ENCODE measurements around the gene NDUFA8.

NDUFA8 gene

DNA sequence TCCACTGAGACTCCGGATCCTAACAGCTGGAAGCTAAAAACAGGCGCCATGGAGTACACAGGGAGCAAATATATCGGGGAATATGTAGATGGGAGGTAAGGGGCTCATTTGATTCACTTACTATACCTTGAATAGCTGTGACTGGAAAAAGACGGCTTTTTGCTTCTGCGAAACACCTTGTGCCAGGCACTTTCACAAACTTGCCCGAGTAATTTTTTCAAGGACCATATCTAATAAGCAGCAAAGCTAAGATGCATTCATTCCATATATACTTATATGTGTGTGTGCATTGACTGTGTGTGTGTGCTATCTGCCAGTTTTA lies 307 bp upstream of the NDUFA8 start:
- Histone ChIP-seq H3K79me2 (ENCODE audit: control insufficient read depth, insufficient read depth, low read length, unreplicated experiment) (peaks cover 37% of the 10 kb centered on the region), H2AFZ (ENCODE audit: low read length, unreplicated experiment) (peak overlapping the region; percentile 48), H3K4me1 (ENCODE audit: control insufficient read depth, insufficient read depth, low read length, unreplicated experiment) (peaks cover 5% of the 10 kb centered on the region), H3K27ac (ENCODE audit: low read depth, low read length) (no peak overlapping the region), H3K27me3 (ENCODE audit: insufficient read depth, low read length) (peaks cover 19% of the 10 kb centered on the region; the same call in 1 of the 2 replicates), H3K4me3 (ENCODE audit: low read depth, low read length) (peak overlapping the region; percentile 91), H3K36me3 (ENCODE audit: insufficient read depth, low read length) (no peaks in the 10 kb centered on the region)

DNA sequence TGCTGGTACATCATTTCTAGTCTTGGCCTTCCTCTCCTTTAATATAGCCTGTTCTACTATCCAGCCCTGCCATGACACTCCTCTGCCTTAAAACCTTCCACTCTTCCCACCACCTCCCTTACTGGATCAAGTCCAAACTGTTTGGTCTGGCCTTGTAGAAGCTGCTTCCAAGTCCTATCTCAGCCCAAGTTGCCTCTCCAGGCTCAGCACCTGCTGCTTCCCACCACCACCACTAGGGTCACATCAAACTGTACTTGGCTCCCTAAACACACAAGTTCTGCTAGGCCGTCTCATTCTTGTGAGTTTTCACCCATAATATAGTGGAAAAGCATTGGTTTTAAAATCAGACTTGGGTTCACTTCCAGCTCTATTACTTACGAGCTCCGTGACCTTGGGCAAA lies 1.4 kb downstream of the NDUFA8 start:
- peaks cover 5% of the 10 kb centered on the region for H3K4me1 ChIP-seq (ENCODE audit: control insufficient read depth, insufficient read depth, low read length, unreplicated experiment)
- H3K4me3 ChIP-seq (ENCODE audit: low read depth, low read length) = no peak overlapping the region; the same call in 1 of the 2 replicates
- peaks cover 50% of the 10 kb centered on the region for H3K79me2 ChIP-seq (ENCODE audit: control insufficient read depth, insufficient read depth, low read length, unreplicated experiment)
- no peak overlapping the region for H2AFZ ChIP-seq (ENCODE audit: low read length, unreplicated experiment)
- peaks cover 11% of the 10 kb centered on the region; the same call in 1 of the 2 replicates for H3K27me3 ChIP-seq (ENCODE audit: insufficient read depth, low read length)
- no peak overlapping the region for H3K27ac ChIP-seq (ENCODE audit: low read depth, low read length)
- H3K36me3 ChIP-seq (ENCODE audit: insufficient read depth, low read length) = no peaks in the 10 kb centered on the region

DNA sequence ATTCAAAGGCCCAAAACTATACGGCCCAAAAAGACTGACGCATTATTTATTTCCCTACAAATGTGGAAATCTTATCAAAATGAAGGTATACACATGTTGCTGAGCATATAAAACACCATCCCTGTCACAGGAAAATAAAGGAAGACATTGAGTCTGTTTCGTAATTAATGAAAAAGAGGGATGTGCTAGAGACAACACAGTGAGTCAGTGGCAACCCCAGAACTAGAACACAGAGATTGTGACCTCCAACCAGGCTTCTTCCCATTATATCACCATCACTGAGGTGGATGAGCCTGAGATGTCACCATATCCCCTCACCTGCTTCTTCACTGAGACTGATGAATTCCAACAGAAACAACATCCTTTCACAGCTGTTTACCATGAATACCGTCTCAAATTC lies 3.8 kb downstream of the NDUFA8 start:
- Histone ChIP-seq H3K4me3 (ENCODE audit: low read depth, low read length) (no peak overlapping the region), H3K27ac (ENCODE audit: low read depth, low read length) (no peak overlapping the region), H3K27me3 (ENCODE audit: insufficient read depth, low read length) (no peaks in the 10 kb centered on the region), H2AFZ (ENCODE audit: low read length, unreplicated experiment) (no peak overlapping the region), H3K4me1 (ENCODE audit: control insufficient read depth, insufficient read depth, low read length, unreplicated experiment) (peaks cover 5% of the 10 kb centered on the region), H3K79me2 (ENCODE audit: control insufficient read depth, insufficient read depth, low read length, unreplicated experiment) (peaks cover 58% of the 10 kb centered on the region), H3K36me3 (ENCODE audit: insufficient read depth, low read length) (peaks cover 11% of the 10 kb centered on the region; the same call in 1 of the 2 replicates)

DNA sequence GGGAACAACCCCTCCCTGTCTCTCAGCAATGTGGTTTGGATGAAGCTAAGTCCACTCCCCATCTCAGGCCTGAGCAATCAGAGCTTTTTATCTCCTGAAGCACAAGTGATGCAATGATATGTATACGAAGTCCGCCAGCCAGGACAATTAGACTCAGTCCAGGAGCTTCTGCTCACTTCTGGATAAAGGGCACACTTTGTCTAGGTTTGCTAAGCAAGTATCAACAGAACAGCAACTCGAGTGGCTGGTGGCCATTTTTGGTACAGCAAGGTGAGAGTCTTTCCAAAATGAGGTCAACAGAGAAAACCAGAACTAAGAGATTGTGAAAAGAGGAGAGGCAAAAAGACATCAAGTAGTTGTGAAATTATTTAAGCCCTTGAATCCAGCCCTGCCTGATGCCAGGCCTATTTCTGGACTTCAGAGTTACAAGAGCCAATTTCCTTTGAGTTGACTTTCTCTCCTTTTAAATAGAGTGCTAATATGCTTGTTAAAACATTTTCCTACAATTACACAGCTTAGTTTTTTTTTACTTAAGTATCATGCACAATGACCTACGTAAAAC lies 8.2 kb downstream of the NDUFA8 start:
- Histone ChIP-seq H3K27me3 (ENCODE audit: insufficient read depth, low read length) (no peaks in the 10 kb centered on the region), H3K36me3 (ENCODE audit: insufficient read depth, low read length) (peaks cover 11% of the 10 kb centered on the region; the same call in 1 of the 2 replicates), H3K4me1 (ENCODE audit: control insufficient read depth, insufficient read depth, low read length, unreplicated experiment) (peaks cover 5% of the 10 kb centered on the region), H3K4me3 (ENCODE audit: low read depth, low read length) (no peak overlapping the region), H3K79me2 (ENCODE audit: control insufficient read depth, insufficient read depth, low read length, unreplicated experiment) (peaks cover 28% of the 10 kb centered on the region), H3K27ac (ENCODE audit: low read depth, low read length) (no peak overlapping the region), H2AFZ (ENCODE audit: low read length, unreplicated experiment) (no peak overlapping the region)

DNA sequence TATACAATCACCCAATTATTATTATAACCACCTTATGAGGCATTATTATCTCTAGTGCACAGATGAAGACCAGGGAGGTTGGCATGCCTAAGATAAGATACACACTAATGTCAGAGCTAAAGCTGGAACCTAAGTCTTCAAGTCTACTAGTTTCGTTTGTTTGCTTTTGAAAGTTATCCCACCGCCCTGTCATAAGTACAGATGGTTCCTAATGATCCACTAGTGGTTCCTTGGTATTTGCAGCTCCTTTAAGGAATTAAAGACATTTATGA lies 14.1 kb downstream of the NDUFA8 start:
- Histone ChIP-seq H3K27me3 (ENCODE audit: insufficient read depth, low read length) (no peaks in the 10 kb centered on the region), H3K4me1 (ENCODE audit: control insufficient read depth, insufficient read depth, low read length, unreplicated experiment) (no peaks in the 10 kb centered on the region), H3K36me3 (ENCODE audit: insufficient read depth, low read length) (peaks cover 14% of the 10 kb centered on the region), H3K4me3 (ENCODE audit: low read depth, low read length) (no peak overlapping the region), H3K27ac (ENCODE audit: low read depth, low read length) (no peak overlapping the region), H2AFZ (ENCODE audit: low read length, unreplicated experiment) (no peak overlapping the region), H3K79me2 (ENCODE audit: control insufficient read depth, insufficient read depth, low read length, unreplicated experiment) (no peaks in the 10 kb centered on the region)

GRCh38 chr9:122144836-122145591 lies 14.6 kb downstream of the NDUFA8 start:
- Histone ChIP-seq H3K4me1 (ENCODE audit: control insufficient read depth, insufficient read depth, low read length, unreplicated experiment) (no peaks in the 10 kb centered on the region), H3K4me3 (ENCODE audit: low read depth, low read length) (no peak overlapping the region), H3K79me2 (ENCODE audit: control insufficient read depth, insufficient read depth, low read length, unreplicated experiment) (no peaks in the 10 kb centered on the region), H3K27ac (ENCODE audit: low read depth, low read length) (no peak overlapping the region), H2AFZ (ENCODE audit: low read length, unreplicated experiment) (no peak overlapping the region), H3K36me3 (ENCODE audit: insufficient read depth, low read length) (peaks cover 14% of the 10 kb centered on the region), H3K27me3 (ENCODE audit: insufficient read depth, low read length) (no peaks in the 10 kb centered on the region)

DNA sequence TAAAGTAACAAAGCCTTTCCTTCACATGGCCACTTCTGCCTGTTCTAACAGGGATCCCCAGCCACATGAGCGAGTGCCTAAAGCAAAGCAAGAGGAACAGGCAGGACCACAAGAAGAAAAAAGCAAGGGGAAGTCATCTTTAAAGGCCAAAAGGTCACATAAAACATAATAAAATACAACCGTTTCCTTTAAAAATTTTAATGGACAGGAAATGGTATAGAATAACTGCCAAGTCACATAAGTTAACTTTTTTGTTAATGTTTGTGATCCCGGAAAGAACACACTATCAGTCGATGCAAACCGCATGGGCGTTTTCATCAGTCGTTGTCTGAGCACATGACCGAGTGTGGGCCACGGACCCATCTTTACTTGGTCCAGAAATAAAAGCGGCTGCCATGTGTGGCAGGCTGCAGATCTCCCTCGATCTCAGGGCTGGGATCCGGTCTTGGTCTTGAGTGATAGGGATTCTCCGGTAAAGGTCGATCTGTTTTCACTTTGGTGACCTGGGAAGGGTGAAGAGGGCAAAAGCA lies 15.6 kb downstream of the NDUFA8 start:
- Histone ChIP-seq H3K4me3 (ENCODE audit: low read depth, low read length) (no peak overlapping the region), H3K27me3 (ENCODE audit: insufficient read depth, low read length) (no peaks in the 10 kb centered on the region), H3K27ac (ENCODE audit: low read depth, low read length) (no peak overlapping the region), H2AFZ (ENCODE audit: low read length, unreplicated experiment) (no peak overlapping the region), H3K79me2 (ENCODE audit: control insufficient read depth, insufficient read depth, low read length, unreplicated experiment) (no peaks in the 10 kb centered on the region), H3K4me1 (ENCODE audit: control insufficient read depth, insufficient read depth, low read length, unreplicated experiment) (no peaks in the 10 kb centered on the region), H3K36me3 (ENCODE audit: insufficient read depth, low read length) (peaks cover 14% of the 10 kb centered on the region)

DNA sequence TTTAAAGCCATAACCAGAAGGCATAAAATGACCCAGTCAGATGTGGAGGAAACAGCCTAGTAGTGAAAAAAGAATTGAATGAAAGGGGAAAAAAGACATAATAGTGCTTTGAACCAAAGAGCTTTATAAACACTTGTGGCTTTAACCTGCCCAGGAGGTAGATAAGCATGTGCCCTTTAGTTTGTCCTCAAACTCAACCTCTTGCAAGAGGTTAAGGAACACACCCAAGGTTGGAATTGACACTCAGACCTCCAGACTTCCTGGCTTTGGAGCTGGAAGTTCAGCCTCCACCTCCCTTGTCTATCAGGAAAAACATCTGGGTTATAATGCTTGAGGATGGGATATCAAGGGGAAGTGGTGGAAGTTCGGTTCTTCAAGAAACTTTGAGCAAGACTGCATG lies 16.3 kb downstream of the NDUFA8 start:
- H3K27me3 ChIP-seq (ENCODE audit: insufficient read depth, low read length) = no peaks in the 10 kb centered on the region
- H2AFZ ChIP-seq (ENCODE audit: low read length, unreplicated experiment) = no peak overlapping the region
- no peaks in the 10 kb centered on the region for H3K4me1 ChIP-seq (ENCODE audit: control insufficient read depth, insufficient read depth, low read length, unreplicated experiment)
- H3K4me3 ChIP-seq (ENCODE audit: low read depth, low read length) = no peak overlapping the region
- H3K27ac ChIP-seq (ENCODE audit: low read depth, low read length) = no peak overlapping the region
- no peaks in the 10 kb centered on the region for H3K79me2 ChIP-seq (ENCODE audit: control insufficient read depth, insufficient read depth, low read length, unreplicated experiment)
- peaks cover 14% of the 10 kb centered on the region for H3K36me3 ChIP-seq (ENCODE audit: insufficient read depth, low read length)

DNA sequence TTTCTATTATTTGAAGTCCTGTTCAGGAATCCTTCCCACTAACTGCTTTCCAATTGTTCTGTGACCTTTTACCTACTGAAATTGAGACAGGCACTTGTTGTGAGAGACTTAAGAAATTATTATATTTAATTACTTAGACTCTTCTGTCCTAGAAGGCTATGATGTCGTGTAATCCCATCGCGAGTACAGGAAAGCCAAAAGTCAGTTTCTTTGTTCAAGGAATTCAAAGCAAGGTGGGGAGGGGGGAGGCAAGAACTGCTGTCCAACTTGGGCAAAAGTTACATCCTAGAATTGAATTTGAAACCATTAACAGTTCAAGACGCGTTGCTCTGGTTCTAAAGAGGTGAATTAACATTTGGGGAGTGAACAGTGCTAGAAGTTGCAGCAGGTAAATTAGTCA lies 17.9 kb downstream of the NDUFA8 start:
- H3K4me1 ChIP-seq (ENCODE audit: control insufficient read depth, insufficient read depth, low read length, unreplicated experiment) = no peaks in the 10 kb centered on the region
- peaks cover 14% of the 10 kb centered on the region for H3K36me3 ChIP-seq (ENCODE audit: insufficient read depth, low read length)
- H3K4me3 ChIP-seq (ENCODE audit: low read depth, low read length) = no peak overlapping the region
- H3K27ac ChIP-seq (ENCODE audit: low read depth, low read length) = no peak overlapping the region
- no peaks in the 10 kb centered on the region for H3K79me2 ChIP-seq (ENCODE audit: control insufficient read depth, insufficient read depth, low read length, unreplicated experiment)
- no peaks in the 10 kb centered on the region for H3K27me3 ChIP-seq (ENCODE audit: insufficient read depth, low read length)
- H2AFZ ChIP-seq (ENCODE audit: low read length, unreplicated experiment) = no peak overlapping the region

- Histone ChIP-seq H3K27ac (ENCODE audit: low read depth, low read length) (no peak overlapping the region), H3K27me3 (ENCODE audit: insufficient read depth, low read length) (no peaks in the 10 kb centered on the region), H3K79me2 (ENCODE audit: control insufficient read depth, insufficient read depth, low read length, unreplicated experiment) (no peaks in the 10 kb centered on the region), H3K4me3 (ENCODE audit: low read depth, low read length) (no peak overlapping the region), H2AFZ (ENCODE audit: low read length, unreplicated experiment) (no peak overlapping the region), H3K4me1 (ENCODE audit: control insufficient read depth, insufficient read depth, low read length, unreplicated experiment) (no peaks in the 10 kb centered on the region), H3K36me3 (ENCODE audit: insufficient read depth, low read length) (peaks cover 14% of the 10 kb centered on the region)
These were observed 19.0 kb downstream of the NDUFA8 start for GRCh38 chr9:122140368-122141193.

All from ACC112 (cell line).